Mesenchymal stem cell (in vitro differentiated cells and primary cell): ENCODE data around the gene ADK.
A peak's percentile ranks its signal among the peaks of the same experiment; 100 is the strongest.
"Not testable (repeated sequence)": the region's sequence is repeated elsewhere in the genome, so short reads cannot be mapped to it uniquely, and the experiment has no call there.

ENCODE experiments used
- DNase-seq: peaks from one replicate; pipeline ENCODE4 v3.0.0-alpha.2; 2013
- H2AFZ ChIP-seq: one replicate; pipeline ENCODE4 v1.6.1; 2013; ENCODE audit warnings: low read depth, mild to moderate bottlenecking, control low read depth, inconsistent platforms, low read length, moderate library complexity
- H2AK5ac ChIP-seq: 2 replicates; pipeline ENCODE4 v1.6.1; 2013; ENCODE audit warnings: low read length, moderate library complexity, mild to moderate bottlenecking, inconsistent platforms; ENCODE audit not compliant: severe bottlenecking
- H2BK120ac ChIP-seq: one replicate; pipeline ENCODE4 v1.6.1; 2013; ENCODE audit warnings: low read depth, mild to moderate bottlenecking, inconsistent platforms, low read length, moderate library complexity
- H2BK12ac ChIP-seq, 2 experiments: one replicate each; pipeline ENCODE4 v1.6.1; 2013; ENCODE audit warnings: inconsistent platforms in 2 of 2, low read length in 2 of 2, mild to moderate bottlenecking in 2 of 2, moderate library complexity in 2 of 2, control low read depth in 1 of 2
- H2BK15ac ChIP-seq: one replicate; pipeline ENCODE4 v1.6.1; 2013; ENCODE audit warnings: mild to moderate bottlenecking, low read depth, inconsistent platforms; ENCODE audit not compliant: poor library complexity, severe bottlenecking
- H2BK5ac ChIP-seq: 2 replicates; pipeline ENCODE4 v1.6.1; 2013; ENCODE audit warnings: low read depth, mild to moderate bottlenecking, low read length, control low read depth, inconsistent platforms; ENCODE audit not compliant: poor library complexity, severe bottlenecking
- H3K14ac ChIP-seq, 2 experiments: one replicate each; pipeline ENCODE4 v1.6.1; 2013; ENCODE audit warnings: inconsistent platforms in 2 of 2, low read length in 2 of 2, control low read depth in 1 of 2, mild to moderate bottlenecking in 1 of 2, moderate library complexity in 1 of 2
- H3K18ac ChIP-seq, 2 experiments: one replicate each; pipeline ENCODE4 v1.6.1; 2013; ENCODE audit warnings: inconsistent platforms in 2 of 2, low read length in 2 of 2, control low read depth in 1 of 2, low read depth in 1 of 2, mild to moderate bottlenecking in 1 of 2
- H3K23ac ChIP-seq, 2 experiments: one replicate each; pipeline ENCODE4 v1.6.1; 2013; ENCODE audit warnings: inconsistent platforms in 2 of 2, low read length in 2 of 2, mild to moderate bottlenecking in 2 of 2, moderate library complexity in 2 of 2, control low read depth in 1 of 2
- H3K27ac ChIP-seq: 2 replicates; pipeline ENCODE4 v1.5.1; 2013; ENCODE audit warnings: mild to moderate bottlenecking, moderate library complexity, low read length, control low read depth, inconsistent platforms; ENCODE audit not compliant: poor library complexity, severe bottlenecking
- H3K27me3 ChIP-seq, 2 experiments: 2 replicates each; pipeline versions ENCODE4 v1.6.1 to v1.7.0; 2013; ENCODE audit warnings: low read length in 2 of 2, mild to moderate bottlenecking in 2 of 2, moderate library complexity in 2 of 2, control low read depth in 1 of 2, inconsistent platforms in 1 of 2; ENCODE audit not compliant: control insufficient read depth in 1 of 2, insufficient read depth in 1 of 2
- H3K36me3 ChIP-seq, 2 experiments: 2 replicates each; pipeline versions ENCODE4 v1.6.1 to v1.7.0; 2013; ENCODE audit warnings: low read length in 2 of 2, control low read depth in 1 of 2, inconsistent platforms in 1 of 2, low read depth in 1 of 2, mild to moderate bottlenecking in 1 of 2; ENCODE audit not compliant: insufficient read depth in 2 of 2, control insufficient read depth in 1 of 2
- H3K4ac ChIP-seq, 2 experiments: one replicate each; pipeline ENCODE4 v1.6.1; 2013; ENCODE audit warnings: inconsistent platforms in 2 of 2, low read length in 2 of 2, mild to moderate bottlenecking in 2 of 2, moderate library complexity in 2 of 2, control low read depth in 1 of 2, low read depth in 1 of 2
- H3K4me1 ChIP-seq: 2 replicates; pipeline ENCODE4 v1.6.1; 2013; ENCODE audit warnings: low read depth, low read length, control low read depth; ENCODE audit not compliant: control insufficient read depth, insufficient read depth
- H3K4me2 ChIP-seq: 2 replicates; pipeline ENCODE4 v1.6.1; 2013; ENCODE audit warnings: low read length, mild to moderate bottlenecking, inconsistent platforms; ENCODE audit not compliant: poor library complexity, severe bottlenecking
- H3K4me3 ChIP-seq, 2 experiments: 2 replicates each; pipeline versions ENCODE4 v1.5.1 to v1.7.0; 2013; ENCODE audit warnings: low read length in 2 of 2, mild to moderate bottlenecking in 2 of 2, control low read depth in 1 of 2, low read depth in 1 of 2; ENCODE audit not compliant: insufficient read depth in 1 of 2
- H3K79me1 ChIP-seq: replicated peaks from 2 replicates; pipeline ENCODE4 v1.6.1; 2013; ENCODE audit warnings: mild to moderate bottlenecking, control low read depth, low read length, inconsistent platforms; ENCODE audit not compliant: poor library complexity, severe bottlenecking
- H3K9ac ChIP-seq: 2 replicates; pipeline ENCODE4 v1.7.0; 2013; ENCODE audit warnings: mild to moderate bottlenecking, low read length, moderate library complexity
- H3K9me3 ChIP-seq: 2 replicates; pipeline ENCODE4 v1.7.0; 2013; ENCODE audit warnings: mild to moderate bottlenecking, low read length; ENCODE audit not compliant: control insufficient read depth
- H4K8ac ChIP-seq: one replicate; pipeline ENCODE4 v1.6.1; 2013; ENCODE audit warnings: inconsistent platforms, mild to moderate bottlenecking, low read length, moderate library complexity
- H4K91ac ChIP-seq: one replicate; pipeline ENCODE4 v1.6.1; 2013; ENCODE audit warnings: mild to moderate bottlenecking, low read length, inconsistent platforms
- WGBS: methylation state at CpG from one replicate; pipeline ENCODE4 v1.1.7; 2013; ENCODE audit warnings: mixed read lengths; 5-methylcytosine and 5-hydroxymethylcytosine counted together

Gene ADK

DNA sequence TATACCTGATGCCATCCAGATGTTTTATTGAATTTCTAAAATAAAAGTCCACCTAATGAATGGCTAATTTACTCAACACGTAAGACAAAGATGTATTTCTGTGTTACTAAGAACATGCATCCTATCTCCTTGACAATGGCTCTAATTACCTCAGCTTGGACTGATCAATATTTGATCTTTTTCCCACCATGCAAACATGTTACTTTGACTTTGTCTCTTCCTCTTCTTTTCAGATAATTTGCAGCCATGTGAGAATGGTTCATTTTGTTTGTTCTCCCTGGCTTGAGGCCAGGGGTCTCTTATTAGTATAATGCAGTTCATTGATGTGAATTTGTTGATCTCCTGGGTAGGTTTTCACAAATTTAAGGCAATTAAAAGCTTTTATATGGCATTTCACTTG, 302.1 kb downstream of the ADK start:
- H2AFZ ChIP-seq = no peak overlapping the region
- no peaks in the 10 kb centered on the region for H3K27me3 ChIP-seq
- H3K4me1 ChIP-seq = no peaks in the 10 kb centered on the region
- DNase-seq = no peak
- H2BK5ac ChIP-seq = no peak overlapping the region
- no peak overlapping the region for H2AK5ac ChIP-seq
- no peak overlapping the region for H3K4me2 ChIP-seq
- peaks cover 0 to 5% of the 10 kb centered on the region in 2 experiments for H3K36me3 ChIP-seq
- H2BK120ac ChIP-seq = no peak overlapping the region
- H4K8ac ChIP-seq = no peak overlapping the region
- no peak overlapping the region for H4K91ac ChIP-seq
- no peaks in the 10 kb centered on the region for H3K79me1 ChIP-seq
- H3K27ac ChIP-seq = no peak overlapping the region
- no peak overlapping the region for H3K9ac ChIP-seq
- no peak overlapping the region for H3K14ac ChIP-seq
- H2BK12ac ChIP-seq = no peak overlapping the region
- 100% methylated on average over 1 of the region's 1 CpG for WGBS
- H3K4me3 ChIP-seq = no peak overlapping the region
- H2BK15ac ChIP-seq = no peak overlapping the region
- H3K23ac ChIP-seq = no peak overlapping the region
- H3K9me3 ChIP-seq = peaks cover 5% of the 10 kb centered on the region
- H3K18ac ChIP-seq = no peak overlapping the region
- H3K4ac ChIP-seq = no peak overlapping the region

DNA sequence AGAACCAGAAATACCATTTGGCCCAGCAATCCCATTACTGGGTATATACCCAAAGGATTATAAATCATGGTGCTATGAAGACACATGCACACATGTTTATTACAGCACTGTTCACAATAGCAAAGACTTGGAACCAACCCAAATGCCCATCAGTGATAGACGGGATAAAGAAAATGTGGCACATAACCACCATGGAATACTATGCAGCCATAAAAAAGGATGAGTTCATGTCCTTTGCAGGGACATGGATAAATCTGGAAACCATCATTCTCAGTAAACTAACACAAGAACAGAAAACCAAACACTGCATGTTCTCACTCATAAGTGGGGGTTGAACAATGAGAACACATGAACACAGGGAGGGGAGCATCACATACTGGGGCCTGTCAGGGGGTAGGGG, 306.5 kb downstream of the ADK start:
- WGBS = no CpG with 5 or more reads among the region's 1 CpG
- H3K79me1 ChIP-seq, H4K91ac ChIP-seq, H2AK5ac ChIP-seq, H2BK120ac ChIP-seq, H3K9me3 ChIP-seq, H2AFZ ChIP-seq, H3K4me3 ChIP-seq, H3K14ac ChIP-seq, H3K18ac ChIP-seq, H3K4me2 ChIP-seq, H2BK15ac ChIP-seq, H3K27ac ChIP-seq, H3K36me3 ChIP-seq, H3K4me1 ChIP-seq, DNase-seq, H2BK12ac ChIP-seq, H3K23ac ChIP-seq, H3K9ac ChIP-seq, H3K27me3 ChIP-seq, H2BK5ac ChIP-seq, H3K4ac ChIP-seq, H4K8ac ChIP-seq: not testable (repeated sequence)

DNA sequence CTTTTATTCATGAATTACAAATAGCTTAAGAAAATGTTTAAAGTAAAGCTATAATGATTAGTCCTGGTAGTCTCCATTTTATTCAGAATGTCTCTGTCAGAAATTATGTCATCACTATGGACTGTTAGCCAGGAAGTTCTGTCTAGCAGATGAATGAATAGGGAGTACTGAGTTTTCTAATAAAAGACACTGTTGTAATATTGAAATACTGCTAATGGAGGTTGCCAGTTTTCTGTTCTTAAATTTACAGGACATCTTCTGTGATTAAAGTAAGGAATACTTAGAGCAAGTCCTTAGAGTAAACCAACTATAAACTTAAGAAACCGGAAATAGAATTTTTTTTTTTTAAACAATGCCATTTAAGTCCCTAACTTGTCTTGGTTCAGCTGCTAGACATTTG, 309.8 kb downstream of the ADK start:
- peak; percentile 8 for DNase-seq
- H3K18ac ChIP-seq = no peak overlapping the region
- H2AFZ ChIP-seq = no peak overlapping the region
- no peak overlapping the region for H3K9ac ChIP-seq
- H2BK5ac ChIP-seq = no peak overlapping the region
- no peaks in the 10 kb centered on the region for H3K27me3 ChIP-seq
- no peak overlapping the region for H3K4ac ChIP-seq
- no peak overlapping the region for H3K27ac ChIP-seq
- H3K4me1 ChIP-seq = no peaks in the 10 kb centered on the region
- H2BK120ac ChIP-seq = no peak overlapping the region
- no peak overlapping the region for H4K8ac ChIP-seq
- no peak overlapping the region for H2BK12ac ChIP-seq
- no peak overlapping the region for H3K4me2 ChIP-seq
- H3K79me1 ChIP-seq = no peaks in the 10 kb centered on the region
- H3K23ac ChIP-seq = no peak overlapping the region
- no peaks in the 10 kb centered on the region for H3K9me3 ChIP-seq
- H3K14ac ChIP-seq = no peak overlapping the region
- WGBS = 83% methylated on average over 1 of the region's 1 CpG
- H3K36me3 ChIP-seq = peaks cover 0 to under 1% of the 10 kb centered on the region in 2 experiments
- no peak overlapping the region for H4K91ac ChIP-seq
- H3K4me3 ChIP-seq = no peak overlapping the region
- no peak overlapping the region for H2BK15ac ChIP-seq
- no peak overlapping the region for H2AK5ac ChIP-seq

DNA sequence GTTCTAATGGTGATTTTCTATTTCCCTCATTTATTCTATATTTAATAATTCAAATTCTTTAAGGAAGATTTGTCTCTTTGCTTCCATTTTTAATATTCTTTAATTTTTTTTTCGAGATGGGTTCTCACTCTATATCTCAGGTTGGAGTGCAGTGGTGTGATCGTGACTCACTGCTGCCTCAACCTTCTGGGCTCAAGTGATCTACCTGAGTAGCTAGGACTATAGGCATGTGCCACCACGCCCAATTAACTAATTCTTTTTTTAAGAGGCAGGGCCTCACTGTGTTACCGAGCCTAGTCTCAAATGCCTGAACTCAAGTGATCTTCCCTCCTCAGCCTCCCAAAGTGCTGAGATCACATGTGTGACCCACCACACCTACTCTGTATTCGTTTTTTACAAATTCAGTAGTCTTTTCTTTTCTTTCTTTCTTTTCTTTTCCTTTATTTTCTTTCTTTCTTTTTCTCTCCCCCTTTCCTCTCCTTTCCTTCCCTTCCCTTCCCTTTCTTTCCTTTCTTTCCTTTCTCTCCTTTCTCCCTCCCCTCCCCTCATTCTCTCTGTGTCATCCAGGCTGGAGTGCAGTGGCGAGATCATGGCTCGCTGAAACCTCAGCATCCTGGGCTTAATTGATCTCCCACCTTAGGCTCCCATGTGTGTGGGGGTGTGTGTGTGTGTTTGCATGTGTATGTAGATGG, 323.1 kb downstream of the ADK start:
- H2AK5ac ChIP-seq = no peak overlapping the region
- H3K4ac ChIP-seq = no peak overlapping the region
- WGBS = 96% methylated on average over 6 of the region's 7 CpGs

More for the DNA sequence above, 323.1 kb downstream of the ADK start:
- Histone ChIP-seq H4K91ac (no peak overlapping the region), H3K23ac (no peak overlapping the region), H3K4me3 (no peak overlapping the region), H3K36me3 (peaks cover 3 to 7% of the 10 kb centered on the region in 2 experiments), H3K27me3 (no peaks in the 10 kb centered on the region), H3K18ac (no peak overlapping the region), H4K8ac (no peak overlapping the region), H3K4me2 (no peak overlapping the region), H3K27ac (no peak overlapping the region), H3K9ac (no peak overlapping the region), H2BK5ac (no peak overlapping the region), H2BK120ac (no peak overlapping the region), H3K79me1 (peaks cover 7% of the 10 kb centered on the region), H2BK15ac (no peak overlapping the region), H3K4me1 (no peaks in the 10 kb centered on the region), H3K9me3 (no peaks in the 10 kb centered on the region), H2BK12ac (no peak overlapping the region), H2AFZ (no peak overlapping the region), H3K14ac (no peak overlapping the region)
- no peak for DNase-seq
